ENCODE measurements around the gene ZYX. TPM values are rescaled to one million over a fixed set of nuclear protein-coding genes. Genes with fewer than 3 reads are reported as not detected.

The ZYX gene
- total RNA-seq, 3 donors from 2014 or later, result 49.0 to 203 (median 109) TPM

- H3K4me3 ChIP-seq, result peak overlapping the region; percentile 47
- H3K9me3 ChIP-seq, result no peaks in the 10 kb centered on the region
- TF ChIP-seq CTCF (IDR thresholded peaks at IDR 0.05), result no peak
- intact Hi-C loops (cut with DNase I, micrococcal nuclease), result no loop called here
- DNase-seq (peak in 1 of 3 donors; percentile 40), ATAC-seq (peak; percentile 20)
- peaks cover 13% of the 10 kb centered on the region for H3K4me1 ChIP-seq (ENCODE audit: low read depth)
- H3K36me3 ChIP-seq (ENCODE audit: low read depth), result no peaks in the 10 kb centered on the region
Observed at GRCh38 chr7:143407287-143408251, 26.4 kb downstream of the ZYX start.

- Histone ChIP-seq H3K9me3 (no peaks in the 10 kb centered on the region), H3K4me1 (ENCODE audit: low read depth) (peaks cover 13% of the 10 kb centered on the region), H3K4me3 (peak overlapping the region; percentile 47), H3K36me3 (ENCODE audit: low read depth) (no peaks in the 10 kb centered on the region)
- TF ChIP-seq CTCF (IDR thresholded peaks at IDR 0.05), result no peak
- peak; percentile 27 for ATAC-seq
- intact Hi-C loops (cut with DNase I, micrococcal nuclease), result no loop called here
- no peak for DNase-seq
Observed at GRCh38 chr7:143408252-143408685, 27.1 kb downstream of the ZYX start.

GRCh38 chr7:143408686-143409561 is 27.8 kb downstream of the ZYX start, which contains the start of gene EPHA1:
Gene EPHA1 (minus strand): TSS chr7:143408856. CDS start chr7:143408805, 51 bp downstream.
- peak; percentile 86 for ATAC-seq
- peak within 1 kb of the TSS; percentile 47 for H3K4me3 ChIP-seq
- TF ChIP-seq CTCF (IDR thresholded peaks at IDR 0.05), result peak; percentile 30
- no peaks in the 10 kb centered on the region for H3K9me3 ChIP-seq
- intact Hi-C loops (cut with DNase I, micrococcal nuclease), result no loop called here
- H3K4me1 ChIP-seq (ENCODE audit: low read depth), result peaks cover 13% of the 10 kb centered on the region
- peak in 2 of 3 donors; percentile 82 for DNase-seq
- H3K36me3 ChIP-seq (ENCODE audit: low read depth), result no peaks in the 10 kb centered on the region

GRCh38 chr7:143410521-143411004 is 29.4 kb downstream of the ZYX start:
- H3K36me3 ChIP-seq (ENCODE audit: low read depth), result no peaks in the 10 kb centered on the region
- no peak overlapping the region for H3K4me3 ChIP-seq
- ATAC-seq (no peak), DNase-seq (peak in 1 of 3 donors; percentile 28)
- no peak for TF ChIP-seq CTCF (IDR thresholded peaks at IDR 0.05)
- intact Hi-C loops (cut with DNase I, micrococcal nuclease), result no loop called here
- H3K4me1 ChIP-seq (ENCODE audit: low read depth), result peaks cover 13% of the 10 kb centered on the region
- H3K9me3 ChIP-seq, result no peaks in the 10 kb centered on the region

- peaks cover 13% of the 10 kb centered on the region for H3K4me1 ChIP-seq (ENCODE audit: low read depth)
- DNase-seq (no peak), ATAC-seq (no peak)
- no peaks in the 10 kb centered on the region for H3K36me3 ChIP-seq (ENCODE audit: low read depth)
- H3K9me3 ChIP-seq, result no peaks in the 10 kb centered on the region
- H3K4me3 ChIP-seq, result no peak overlapping the region
- no peak for TF ChIP-seq CTCF (IDR thresholded peaks at IDR 0.05)
- intact Hi-C loops (cut with DNase I, micrococcal nuclease), result no loop called here
Observed at GRCh38 chr7:143411976-143412708, 31.0 kb downstream of the ZYX start.
